NT2/D1 (cell line): Measurements from ENCODE around the gene KRTAP16-1.

Source experiments
- DNase-seq: peaks from one replicate; pipeline ENCODE4 v3.0.0-alpha.2; 2011; ENCODE audit warnings: low read depth, low spot score
- H3K27me3 ChIP-seq: 2 replicates; pipeline ENCODE4 v1.6.0; 2011; ENCODE audit warnings: mild to moderate bottlenecking; ENCODE audit not compliant: insufficient read length, insufficient read depth
- H3K36me3 ChIP-seq: 2 replicates; pipeline ENCODE4 v1.6.1; 2011; ENCODE audit warnings: mild to moderate bottlenecking, low read length, mixed read lengths; ENCODE audit not compliant: insufficient read depth, insufficient read length
- H3K4me1 ChIP-seq: 2 replicates; pipeline ENCODE4 v1.5.1; 2011; ENCODE audit not compliant: insufficient read depth, insufficient read length
- H3K4me3 ChIP-seq: 2 replicates; pipeline ENCODE4 v1.5.1; 2011; ENCODE audit warnings: low read depth; ENCODE audit not compliant: insufficient read length
- H3K9ac ChIP-seq: 2 replicates; pipeline ENCODE4 v1.6.0; 2011; ENCODE audit warnings: low read depth; ENCODE audit not compliant: insufficient read length
- H3K9me3 ChIP-seq: 2 replicates; pipeline ENCODE4 v1.5.1; 2011; ENCODE audit warnings: mild to moderate bottlenecking, low read length; ENCODE audit not compliant: insufficient read depth
- SUZ12 ChIP-seq: IDR thresholded peaks from 2 replicates; pipeline ENCODE4 v1.6.1; 2011; ENCODE audit not compliant: insufficient read length, insufficient read depth; ENCODE audit errors: extremely low read depth
- YY1 ChIP-seq: IDR thresholded peaks from 2 replicates; pipeline ENCODE4 v1.6.1; 2011; ENCODE audit not compliant: insufficient read length, insufficient read depth
- ZNF274 ChIP-seq: IDR thresholded peaks from 2 replicates; pipeline ENCODE4 v1.6.1; 2011; ENCODE audit warnings: mild to moderate bottlenecking, low read depth, low read length

KRTAP16-1 gene

DNA sequence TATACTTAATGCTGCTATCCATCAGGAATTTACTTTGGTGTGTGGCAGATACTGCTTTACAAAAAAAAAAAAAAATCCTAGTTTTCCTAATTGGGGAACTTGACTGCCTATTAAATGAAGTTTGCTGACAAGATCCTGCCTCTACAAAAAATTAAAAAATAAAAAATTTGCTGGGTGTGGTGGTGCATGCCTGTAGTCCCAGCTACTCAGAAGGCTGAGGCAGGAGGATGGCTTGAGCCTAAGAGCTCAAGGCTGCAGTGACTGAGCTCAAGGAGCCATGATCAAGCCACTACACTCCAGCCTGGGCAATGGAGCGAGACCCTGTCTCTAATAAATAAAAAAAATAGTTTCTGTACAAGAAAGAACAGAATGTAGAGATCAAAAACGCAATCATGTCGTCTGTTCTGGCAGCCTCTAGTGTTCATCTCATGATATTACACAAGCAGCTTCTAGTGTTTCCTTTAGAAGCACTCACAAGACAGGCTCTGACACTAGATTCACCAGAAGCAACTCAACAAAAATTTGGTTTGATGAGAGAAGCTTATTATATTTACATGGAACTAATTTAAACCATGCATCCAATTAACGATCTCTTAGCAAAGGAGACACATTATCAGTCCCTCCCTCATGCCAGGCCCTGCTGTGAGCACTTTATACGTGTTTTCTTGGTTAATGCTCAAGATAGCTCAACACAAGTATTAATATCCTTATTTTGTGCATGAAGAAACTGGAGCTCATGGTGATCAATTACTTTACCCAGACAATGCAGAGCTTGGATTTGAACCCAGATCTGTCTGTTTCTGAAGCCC lies 13.2 kb upstream of the KRTAP16-1 start:
- DNase-seq: no peak
- Histone ChIP-seq H3K36me3 (no peaks in the 10 kb centered on the region), H3K4me1 (peaks cover 4% of the 10 kb centered on the region), H3K4me3 (no peak overlapping the region), H3K9ac (no peak overlapping the region), H3K9me3 (peaks cover 13% of the 10 kb centered on the region), H3K27me3 (no peaks in the 10 kb centered on the region)
- TF ChIP-seq YY1 (no peak), ZNF274 (no peak), SUZ12 (no peak)

DNA sequence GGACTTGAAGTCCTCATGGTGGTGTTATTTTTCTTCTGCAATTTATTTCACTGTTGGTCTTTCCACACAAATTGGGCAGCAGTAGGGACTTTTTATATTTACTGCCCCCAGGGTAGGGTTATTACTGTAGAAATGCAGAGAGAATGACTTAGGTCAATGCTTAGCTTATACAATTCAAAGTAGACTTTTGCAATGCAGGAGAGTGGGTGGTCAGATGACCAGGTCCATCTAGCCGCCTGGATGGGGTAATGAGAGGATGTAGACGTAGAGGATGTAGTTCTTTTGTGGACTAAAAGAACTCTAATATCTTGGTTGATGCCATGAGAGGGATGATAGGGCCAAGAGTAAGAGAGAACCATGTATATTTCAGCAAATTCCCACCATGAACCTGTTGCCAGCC lies 9.1 kb upstream of the KRTAP16-1 start:
- DNase-seq: no peak
- Histone ChIP-seq H3K4me3 (no peak overlapping the region), H3K4me1 (peaks cover 3% of the 10 kb centered on the region), H3K9ac (no peak overlapping the region), H3K9me3 (peaks cover 13% of the 10 kb centered on the region), H3K27me3 (no peaks in the 10 kb centered on the region), H3K36me3 (no peaks in the 10 kb centered on the region)
- no peak for TF ChIP-seq YY1
- no peak for TF ChIP-seq ZNF274
- TF ChIP-seq SUZ12: no peak

DNA sequence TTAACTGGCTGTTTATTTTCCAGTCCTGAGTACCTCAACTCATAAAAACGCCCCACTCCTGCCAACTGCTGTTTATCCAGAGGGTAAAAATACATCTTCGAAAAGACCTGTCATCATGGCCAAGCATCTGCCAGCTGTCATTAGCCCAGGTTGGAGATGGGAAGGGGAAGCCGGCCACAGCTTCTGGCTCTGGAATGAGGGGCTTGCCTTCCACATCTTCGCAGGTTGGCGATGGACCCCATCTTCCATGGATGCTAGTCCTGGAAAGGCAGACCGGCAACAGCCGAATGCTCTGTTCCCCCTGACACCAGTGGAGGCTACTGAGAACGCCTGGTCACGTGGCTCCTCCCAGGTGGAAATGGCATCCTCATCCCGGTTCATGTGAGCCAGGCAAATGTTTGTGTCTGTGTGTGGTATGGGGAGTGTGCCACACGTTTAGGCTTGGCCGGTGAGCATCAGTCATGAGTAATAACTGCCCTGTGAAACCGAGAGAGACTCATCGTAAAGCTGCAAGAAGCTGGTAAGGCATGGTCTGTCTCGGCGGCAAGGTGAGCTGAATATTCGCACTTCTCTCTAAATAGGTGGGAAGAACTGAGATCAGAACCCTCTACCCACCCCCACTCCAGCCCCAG lies 6.8 kb upstream of the KRTAP16-1 start:
- Histone ChIP-seq H3K9ac (no peak overlapping the region), H3K4me3 (no peak overlapping the region), H3K9me3 (peaks cover 13% of the 10 kb centered on the region), H3K27me3 (no peaks in the 10 kb centered on the region), H3K36me3 (no peaks in the 10 kb centered on the region), H3K4me1 (no peaks in the 10 kb centered on the region)
- TF ChIP-seq ZNF274: no peak
- TF ChIP-seq SUZ12: no peak
- TF ChIP-seq YY1: no peak
- no peak for DNase-seq

DNA sequence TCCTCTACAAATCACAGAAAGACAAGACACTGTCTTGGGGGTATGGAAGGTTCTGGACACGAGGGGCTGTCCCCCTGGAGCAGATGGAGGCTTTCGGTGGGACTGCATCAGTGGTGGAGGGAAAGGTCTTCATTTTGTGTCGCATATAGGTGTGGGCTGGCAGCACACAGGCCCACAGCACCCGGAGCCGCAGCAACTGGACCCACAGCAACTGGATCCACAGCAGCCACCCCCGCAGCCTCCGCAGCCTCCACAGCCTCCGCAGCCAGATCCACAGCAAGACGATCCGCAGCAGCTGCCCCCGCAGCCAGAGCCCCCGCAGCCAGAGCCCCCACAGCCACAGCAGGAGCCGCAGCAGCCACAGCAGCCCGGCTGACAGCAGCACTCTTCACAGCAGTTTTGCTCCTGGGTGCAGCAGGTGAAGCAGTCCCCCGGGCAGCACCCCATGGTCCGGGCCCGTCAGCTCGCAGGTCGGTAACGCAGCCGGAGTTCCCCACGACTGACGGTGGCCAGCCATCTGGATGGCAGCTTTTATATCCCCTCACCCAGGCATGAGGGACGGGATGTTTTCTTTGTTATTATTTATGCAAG lies 6.2 kb upstream of the KRTAP16-1 start, which contains the start of gene KRTAP17-1:
Gene KRTAP17-1 (minus strand): TSS at position 507 of the 591 bp plus-strand sequence. CDS start 60 bp downstream, at position 447.
- Histone ChIP-seq H3K9me3 (peaks cover 13% of the 10 kb centered on the region), H3K9ac (no peak within 1 kb of the TSS), H3K4me1 (no peaks in the 10 kb centered on the region), H3K27me3 (no peaks in the 10 kb centered on the region), H3K4me3 (no peak within 1 kb of the TSS), H3K36me3 (no peaks in the 10 kb centered on the region)
- DNase-seq: no peak
- TF ChIP-seq YY1 (no peak), SUZ12 (no peak), ZNF274 (no peak)

DNA sequence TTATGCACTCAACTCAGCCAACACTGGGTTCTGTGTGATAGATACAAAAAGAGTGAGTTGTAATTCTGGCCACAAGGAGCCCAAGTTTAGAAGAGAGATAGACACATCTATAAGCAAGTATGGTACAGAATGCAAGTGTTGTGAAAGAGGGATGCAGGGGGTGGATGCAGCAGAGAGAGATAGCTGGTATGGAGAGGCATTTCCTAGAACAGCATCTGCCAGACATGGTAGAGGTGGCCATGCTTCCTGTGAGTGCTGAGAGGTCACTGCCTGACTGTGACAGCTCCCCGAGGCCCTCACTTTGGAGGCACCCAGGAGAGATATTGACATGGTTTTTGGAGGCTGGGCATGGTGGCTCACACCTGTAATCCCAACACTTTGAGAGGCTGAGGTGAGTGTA lies 2.0 kb upstream of the KRTAP16-1 start:
- DNase-seq: no peak
- TF ChIP-seq YY1 (no peak), ZNF274 (no peak), SUZ12 (no peak)
- H3K27me3 ChIP-seq: no peaks in the 10 kb centered on the region
- no peaks in the 10 kb centered on the region for H3K9me3 ChIP-seq
- H3K4me1 ChIP-seq: no peaks in the 10 kb centered on the region
- H3K4me3 ChIP-seq: no peak overlapping the region
- no peak overlapping the region for H3K9ac ChIP-seq
- H3K36me3 ChIP-seq: no peaks in the 10 kb centered on the region

DNA sequence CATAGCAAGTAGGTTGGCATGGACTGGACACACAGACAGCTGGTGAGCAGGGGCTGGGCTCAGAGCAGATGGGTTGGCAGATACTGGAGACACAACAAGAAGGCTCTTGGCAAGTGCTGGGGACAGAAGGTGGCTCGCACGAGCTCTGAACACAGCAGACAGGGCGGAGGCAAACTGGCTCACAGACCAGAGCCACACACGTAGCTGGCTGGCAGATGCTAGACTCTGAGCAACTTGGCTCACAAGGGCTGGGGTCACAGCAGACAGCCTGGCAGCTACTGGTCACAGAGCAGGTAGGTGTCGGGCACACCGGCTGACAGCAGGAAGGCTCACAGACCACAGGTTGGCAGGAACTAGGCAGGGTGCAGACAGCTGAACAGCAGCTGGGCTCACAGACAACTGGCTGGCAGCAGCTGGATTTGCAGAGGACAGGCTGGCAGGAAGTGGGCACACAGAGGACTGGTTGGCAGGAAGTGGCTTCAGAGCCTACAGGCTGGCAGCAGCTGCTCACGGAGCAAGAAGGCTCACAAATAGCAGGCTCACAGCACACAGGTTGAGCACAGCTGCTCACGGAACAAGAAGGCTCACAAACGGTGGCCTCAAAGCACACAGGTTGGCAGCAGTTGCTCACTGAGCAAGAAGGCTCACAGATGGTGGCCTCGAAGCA lies 725 bp downstream of the KRTAP16-1 start:
- DNase-seq: no peak
- Histone ChIP-seq H3K4me3 (no peak overlapping the region), H3K4me1 (no peaks in the 10 kb centered on the region), H3K9ac (no peak overlapping the region), H3K36me3 (no peaks in the 10 kb centered on the region), H3K9me3 (no peaks in the 10 kb centered on the region), H3K27me3 (no peaks in the 10 kb centered on the region)
- TF ChIP-seq YY1: no peak
- no peak for TF ChIP-seq ZNF274
- no peak for TF ChIP-seq SUZ12
